ES-I3 (cell line): ENCODE data around the gene EIF3A.
"Not testable (repeated sequence)": the region's sequence is repeated elsewhere in the genome, so short reads cannot be mapped to it uniquely, and the experiment has no call there.

Source experiments
- H3K36me3 ChIP-seq: 2 replicates; pipeline ENCODE4 v1.6.1; 2013; ENCODE audit warnings: mild to moderate bottlenecking, low read length, control low read depth, moderate library complexity; ENCODE audit not compliant: insufficient read depth
- H3K4me1 ChIP-seq: 2 replicates; pipeline ENCODE4 v1.6.1; 2013; ENCODE audit warnings: mild to moderate bottlenecking, control low read depth, low read length; ENCODE audit not compliant: insufficient read depth
- H3K9ac ChIP-seq: 2 replicates; pipeline ENCODE4 v1.6.1; 2013; ENCODE audit warnings: low read depth, mild to moderate bottlenecking, low read length, moderate library complexity
- H3K9me3 ChIP-seq: 2 replicates; pipeline ENCODE4 v1.6.1; 2013; ENCODE audit warnings: mild to moderate bottlenecking, low read length, moderate library complexity; ENCODE audit not compliant: control insufficient read depth, insufficient read depth

EIF3A gene

GRCh38 chr10:119045561-119045960 is 35.1 kb downstream of the EIF3A start:
- Histone ChIP-seq H3K9me3 (no peaks in the 10 kb centered on the region), H3K36me3 (peaks cover 55% of the 10 kb centered on the region), H3K9ac (no peak overlapping the region), H3K4me1 (no peaks in the 10 kb centered on the region)

- Histone ChIP-seq H3K4me1 (no peaks in the 10 kb centered on the region), H3K9me3 (no peaks in the 10 kb centered on the region), H3K36me3 (peaks cover 49% of the 10 kb centered on the region), H3K9ac (no peak overlapping the region)
Measured at GRCh38 chr10:119042169-119042568, 38.4 kb downstream of the EIF3A start.

GRCh38 chr10:119041326-119041725 is 39.3 kb downstream of the EIF3A start:
- Histone ChIP-seq H3K4me1 (no peaks in the 10 kb centered on the region), H3K36me3 (peaks cover 50% of the 10 kb centered on the region), H3K9ac (no peak overlapping the region), H3K9me3 (no peaks in the 10 kb centered on the region)

GRCh38 chr10:119039161-119039560 is 41.5 kb downstream of the EIF3A start:
- H3K36me3 ChIP-seq = peaks cover 43% of the 10 kb centered on the region
- no peaks in the 10 kb centered on the region for H3K4me1 ChIP-seq
- H3K9me3 ChIP-seq = no peaks in the 10 kb centered on the region
- H3K9ac ChIP-seq = no peak overlapping the region

GRCh38 chr10:119031496-119032059 is 49.0 kb downstream of the EIF3A start:
- Histone ChIP-seq H3K9ac (peak overlapping the region; percentile 72; the same call in 1 of the 2 replicates), H3K36me3 (peaks cover 8% of the 10 kb centered on the region; the same call in 1 of the 2 replicates), H3K4me1 (no peaks in the 10 kb centered on the region)

GRCh38 chr10:119030421-119031250 is 50.0 kb downstream of the EIF3A start:
- Histone ChIP-seq H3K9ac (peak overlapping the region; percentile 72), H3K9me3 (no peaks in the 10 kb centered on the region), H3K4me1 (0 out of 2 replicates have a peak, but pooled peaks cover 4% of the 10 kb centered on the region), H3K36me3 (peaks cover 8% of the 10 kb centered on the region; the same call in 1 of the 2 replicates)

More at GRCh38 chr10:119031496-119032059, 49.0 kb downstream of the EIF3A start:
- no peaks in the 10 kb centered on the region for H3K9me3 ChIP-seq

- Histone ChIP-seq H3K4me1 (peaks cover 11% of the 10 kb centered on the region; the same call in 1 of the 2 replicates), H3K9me3 (no peaks in the 10 kb centered on the region), H3K36me3 (peaks cover 8% of the 10 kb centered on the region; the same call in 1 of the 2 replicates), H3K9ac (peak within 1 kb of the TSS; percentile 72)
Measured at GRCh38 chr10:119029613-119030420, 50.8 kb downstream of the EIF3A start, which contains the start of gene NANOS1. TSS of gene NANOS1 (plus strand) at chr10:119029714. CDS start at chr10:119029802, 88 bp downstream.

- peaks cover 3% of the 10 kb centered on the region; the same call in 1 of the 2 replicates for H3K36me3 ChIP-seq
- H3K4me1 ChIP-seq = peaks cover 14% of the 10 kb centered on the region; the same call in 1 of the 2 replicates
- H3K9me3 ChIP-seq = no peaks in the 10 kb centered on the region
- peak overlapping the region; percentile 60 for H3K9ac ChIP-seq
Measured at GRCh38 chr10:119028900-119029612, 51.6 kb downstream of the EIF3A start.

GRCh38 chr10:119028445-119028899 is 52.1 kb downstream of the EIF3A start:
- Histone ChIP-seq H3K9ac (peak overlapping the region; percentile 60), H3K4me1 (peaks cover 17% of the 10 kb centered on the region; the same call in 1 of the 2 replicates)
- H3K9me3 ChIP-seq, H3K36me3 ChIP-seq: not testable (repeated sequence)

- no peak overlapping the region for H3K9ac ChIP-seq
- H3K4me1 ChIP-seq = peaks cover 28% of the 10 kb centered on the region
- H3K9me3 ChIP-seq = no peaks in the 10 kb centered on the region
- no peaks in the 10 kb centered on the region for H3K36me3 ChIP-seq
Measured at GRCh38 chr10:119026301-119027110, 54.1 kb downstream of the EIF3A start.

- H3K9ac ChIP-seq = no peak overlapping the region
- H3K36me3 ChIP-seq = no peaks in the 10 kb centered on the region
- H3K4me1 ChIP-seq = peaks cover 28% of the 10 kb centered on the region
- H3K9me3 ChIP-seq = no peaks in the 10 kb centered on the region
Measured at GRCh38 chr10:119025776-119026175, 54.8 kb downstream of the EIF3A start.

GRCh38 chr10:119025336-119025735 is 55.3 kb downstream of the EIF3A start:
- Histone ChIP-seq H3K36me3 (no peaks in the 10 kb centered on the region), H3K4me1 (peaks cover 28% of the 10 kb centered on the region), H3K9me3 (no peaks in the 10 kb centered on the region), H3K9ac (no peak overlapping the region)

GRCh38 chr10:119024882-119025281 is 55.7 kb downstream of the EIF3A start:
- Histone ChIP-seq H3K9me3 (no peaks in the 10 kb centered on the region), H3K36me3 (no peaks in the 10 kb centered on the region), H3K4me1 (peaks cover 28% of the 10 kb centered on the region), H3K9ac (no peak overlapping the region)
